ENCODE data around the gene CXCL10.

CXCL10 gene

GRCh38 chr4:75997081-75997480 is 26.2 kb downstream of the CXCL10 start:
- in situ Hi-C loops (cut with MboI; ENCODE audit: low sequenced_read_pairs): no loop called here

DNA sequence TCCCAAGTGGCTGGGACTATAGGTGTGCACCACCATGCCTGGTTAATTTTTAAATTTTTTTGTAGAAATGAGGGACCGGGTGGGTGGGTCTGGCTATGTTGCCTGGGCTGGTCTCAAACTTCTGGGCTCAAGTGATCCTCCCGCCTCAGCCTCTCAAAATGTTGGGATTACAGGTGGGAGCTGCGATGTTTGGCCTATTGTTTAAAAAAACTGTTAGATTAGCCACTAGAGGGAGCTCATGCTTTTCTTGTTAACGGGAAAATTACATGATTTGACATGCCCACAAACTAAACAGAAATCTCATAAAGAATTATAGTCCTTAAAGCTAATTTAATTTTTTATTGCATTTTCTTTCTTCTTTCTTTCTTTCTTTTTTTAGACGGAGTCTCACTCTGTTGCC is 27.6 kb downstream of the CXCL10 start:
- in situ Hi-C loops (cut with MboI; ENCODE audit: low sequenced_read_pairs): no loop called here

- in situ Hi-C loops (cut with MboI; ENCODE audit: low sequenced_read_pairs): no loop called here
These were observed 30.8 kb downstream of the CXCL10 start for GRCh38 chr4:75992462-75992861.

DNA sequence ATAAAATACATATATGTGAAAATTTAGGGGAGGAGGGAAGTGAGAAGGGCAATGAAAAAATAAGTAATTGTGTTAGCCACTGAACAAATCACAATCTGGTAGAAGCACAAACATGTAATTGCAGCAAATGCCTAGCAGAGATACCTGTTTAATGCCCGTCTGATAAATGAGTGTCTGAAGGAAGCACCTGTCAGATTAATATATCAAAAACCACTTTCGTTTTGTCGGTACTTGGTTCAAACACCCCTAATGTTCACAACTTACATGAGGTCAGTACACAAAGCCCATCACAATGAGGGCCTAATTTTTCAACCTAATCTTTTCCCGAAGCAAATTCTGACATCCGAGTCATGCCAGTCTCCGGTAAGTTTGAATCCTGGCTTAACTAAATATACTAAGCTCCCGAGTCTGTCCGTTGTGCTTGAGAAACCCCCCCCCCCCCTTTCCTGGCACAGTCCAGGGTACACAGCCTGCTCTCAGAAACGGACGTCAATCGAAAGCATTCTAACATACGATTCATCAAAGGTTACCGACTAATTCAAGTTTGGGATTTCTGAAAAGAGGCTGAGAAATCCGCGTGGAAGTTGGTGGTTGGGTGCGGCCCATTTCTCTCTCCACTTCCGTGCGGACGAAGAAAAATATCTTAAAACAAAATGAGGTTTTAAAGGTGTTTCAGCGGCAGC is 33.3 kb downstream of the CXCL10 start:
- in situ Hi-C loops (cut with MboI; ENCODE audit: low sequenced_read_pairs): no loop called here

- in situ Hi-C loops (cut with MboI; ENCODE audit: low sequenced_read_pairs): no loop called here
These were observed 38.2 kb downstream of the CXCL10 start for GRCh38 chr4:75985116-75985515.

GRCh38 chr4:75980576-75980975 is 42.7 kb downstream of the CXCL10 start:
- in situ Hi-C loops (cut with MboI; ENCODE audit: low sequenced_read_pairs): no loop called here

- in situ Hi-C loops (cut with MboI; ENCODE audit: low sequenced_read_pairs): no loop called here
These were observed 47.1 kb downstream of the CXCL10 start for GRCh38 chr4:75976177-75976576.

GRCh38 chr4:75973766-75974165 is 49.5 kb downstream of the CXCL10 start:
- in situ Hi-C loops (cut with MboI; ENCODE audit: low sequenced_read_pairs): no loop called here

Measured in HL-60/S4 treated with phorbol 12-myristate 13-acetate at 8.2 ng/mL for 4 days and 3 days (cell line).